NCI-H446 (cell line): ENCODE data around the gene NCOA7.

ENCODE experiments used
- DNase-seq, 2 experiments: peaks; one replicate each; lab custom pipeline; 2025; lab: John Stamatoyannopoulos, UW

NCOA7 gene

GRCh38 chr6:125814481-125814880 lies 23.7 kb downstream of the NCOA7 start:
- no peak for DNase-seq

DNA sequence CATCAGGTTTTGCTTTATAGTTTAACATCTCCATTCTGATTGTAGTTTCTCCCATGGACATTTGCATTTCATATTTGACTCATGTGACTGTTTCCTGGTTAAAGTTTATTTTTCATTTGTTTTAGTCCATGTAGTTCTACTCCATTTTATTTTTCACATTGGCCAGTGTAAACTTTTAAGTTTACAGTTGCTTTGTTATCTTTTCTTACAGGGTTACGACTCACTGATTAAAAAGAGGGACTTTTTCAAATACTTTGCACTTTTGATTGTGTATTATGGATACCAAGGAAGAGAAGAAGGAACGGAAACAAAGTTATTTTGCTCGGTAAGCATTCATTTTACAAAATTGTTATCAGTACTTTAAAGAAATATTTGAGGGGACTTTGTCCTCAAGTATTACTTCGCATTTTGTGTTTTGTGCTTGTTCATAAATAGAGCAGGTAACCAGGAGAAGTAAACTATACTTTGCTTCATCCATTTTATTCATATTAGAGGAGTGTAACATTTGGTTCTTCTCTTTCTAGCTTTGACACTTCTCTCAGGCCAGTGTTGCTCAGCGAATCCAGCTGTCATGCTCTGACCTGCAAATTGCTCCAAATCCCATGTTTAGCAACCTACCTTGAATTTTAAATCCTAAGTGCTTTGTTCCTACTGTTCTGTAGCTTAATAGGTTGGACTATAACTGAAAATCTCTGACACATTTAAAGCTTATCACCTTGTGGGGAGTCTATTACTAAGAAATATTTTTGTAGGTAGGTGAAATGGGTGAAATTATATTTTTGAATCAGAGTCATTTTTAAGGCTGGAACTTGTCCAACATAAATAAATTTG lies 24.5 kb downstream of the NCOA7 start:
- no peak for DNase-seq

DNA sequence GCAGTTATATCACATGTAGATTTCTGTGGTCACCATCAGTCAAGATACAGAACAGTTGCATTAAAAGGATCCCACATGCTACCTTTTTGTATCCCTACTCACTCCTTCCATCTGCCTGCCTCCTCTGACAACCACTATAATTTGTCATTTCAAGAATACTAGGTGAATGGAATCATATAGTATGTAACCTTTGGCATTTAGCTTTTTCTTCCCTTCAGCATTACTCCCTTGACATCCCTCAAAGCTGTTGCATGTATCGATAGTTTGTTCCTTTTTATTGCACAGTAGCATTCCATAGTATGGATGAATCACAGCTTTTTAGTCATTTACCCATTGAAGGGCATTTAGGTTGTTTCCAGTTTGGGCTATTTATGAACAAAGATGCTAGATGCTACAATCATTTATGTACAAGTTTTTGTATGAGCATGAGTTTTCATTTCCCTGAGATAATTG lies 26.1 kb downstream of the NCOA7 start:
- DNase-seq, result no peak

DNA sequence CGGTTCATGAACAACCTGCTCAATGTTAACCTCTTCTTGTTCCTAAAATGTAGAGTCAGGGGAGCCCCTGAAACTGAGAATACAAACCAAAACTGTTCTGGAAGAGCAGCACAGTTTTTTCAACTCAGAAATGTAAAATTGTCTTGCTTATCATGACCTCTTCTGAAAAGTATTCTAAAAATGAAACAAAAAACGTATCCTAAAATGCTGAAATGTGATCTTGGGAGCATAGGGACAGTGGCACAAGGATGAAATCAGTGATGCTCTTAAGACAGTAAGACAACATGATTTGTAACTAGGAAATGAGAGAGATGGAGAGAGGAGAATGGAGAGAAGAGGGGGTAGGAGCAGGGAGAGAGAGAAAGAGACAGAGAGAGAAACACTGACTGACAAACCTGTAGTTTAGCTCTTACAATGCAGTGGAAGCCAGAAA lies 27.5 kb downstream of the NCOA7 start:
- DNase-seq, result no peak

DNA sequence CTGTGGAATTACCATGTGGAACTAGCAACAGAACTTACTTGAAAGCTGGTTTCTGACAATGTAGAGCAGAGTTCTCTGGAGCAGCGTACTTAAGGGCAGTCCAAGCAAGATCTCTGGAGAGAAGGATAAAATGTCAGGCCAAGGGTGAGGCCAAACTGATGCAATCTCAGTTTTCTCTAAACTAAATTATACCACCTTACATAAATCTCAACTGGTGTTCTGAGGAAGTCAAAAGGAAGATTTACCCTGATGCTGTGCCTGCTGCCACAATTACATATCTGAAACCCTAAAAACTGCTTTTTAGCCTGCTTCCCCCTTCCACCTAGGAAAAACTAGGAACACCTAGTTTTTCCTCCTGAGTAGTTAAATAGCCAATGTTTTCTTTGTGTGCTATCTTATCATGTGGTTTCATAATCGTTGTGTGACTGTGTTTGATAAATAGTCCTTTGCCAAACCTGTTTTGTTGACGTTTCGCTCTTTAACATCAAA lies 28.1 kb downstream of the NCOA7 start:
- DNase-seq, result no peak

DNA sequence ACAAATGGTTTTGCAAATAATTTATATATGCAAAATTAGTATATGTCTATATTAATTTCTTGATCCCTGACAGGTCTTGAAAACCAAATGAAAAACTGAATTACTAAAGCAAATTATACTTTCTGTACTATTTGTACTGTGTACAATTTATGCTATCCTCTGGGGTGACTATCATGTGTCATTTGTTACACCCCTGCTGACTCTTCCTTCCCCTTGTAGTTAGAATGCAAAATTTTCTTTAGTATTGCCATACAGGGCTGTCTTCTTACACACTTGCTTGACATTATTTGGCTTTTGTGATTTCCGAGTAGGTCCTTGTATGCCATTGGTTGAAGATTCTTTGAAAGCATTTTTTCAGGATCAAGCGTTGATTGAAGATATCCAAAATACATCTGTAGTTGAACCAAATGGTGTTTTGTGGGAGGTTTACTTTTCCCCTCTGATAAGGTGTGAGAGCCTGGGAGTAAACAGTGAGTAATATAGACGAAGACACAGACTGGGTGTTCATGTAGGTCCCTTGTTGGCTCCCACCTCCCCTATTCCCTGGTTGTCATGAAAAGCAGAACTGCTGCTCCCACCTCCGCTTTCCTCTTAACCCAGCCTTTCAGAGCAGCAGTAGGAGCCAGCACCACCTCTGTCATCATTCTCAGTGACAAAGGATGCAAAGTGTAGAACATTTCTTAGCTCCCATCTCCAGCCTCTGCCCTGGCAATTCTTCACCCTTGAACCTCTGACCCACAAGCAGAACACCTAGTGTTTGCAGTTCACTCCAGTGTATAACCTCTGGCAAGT lies 29.0 kb downstream of the NCOA7 start:
- DNase-seq, result no peak

- no peak for DNase-seq
Measured at GRCh38 chr6:125821825-125822281, 31.1 kb downstream of the NCOA7 start.

GRCh38 chr6:125823180-125823579 lies 32.4 kb downstream of the NCOA7 start:
- no peak for DNase-seq

DNA sequence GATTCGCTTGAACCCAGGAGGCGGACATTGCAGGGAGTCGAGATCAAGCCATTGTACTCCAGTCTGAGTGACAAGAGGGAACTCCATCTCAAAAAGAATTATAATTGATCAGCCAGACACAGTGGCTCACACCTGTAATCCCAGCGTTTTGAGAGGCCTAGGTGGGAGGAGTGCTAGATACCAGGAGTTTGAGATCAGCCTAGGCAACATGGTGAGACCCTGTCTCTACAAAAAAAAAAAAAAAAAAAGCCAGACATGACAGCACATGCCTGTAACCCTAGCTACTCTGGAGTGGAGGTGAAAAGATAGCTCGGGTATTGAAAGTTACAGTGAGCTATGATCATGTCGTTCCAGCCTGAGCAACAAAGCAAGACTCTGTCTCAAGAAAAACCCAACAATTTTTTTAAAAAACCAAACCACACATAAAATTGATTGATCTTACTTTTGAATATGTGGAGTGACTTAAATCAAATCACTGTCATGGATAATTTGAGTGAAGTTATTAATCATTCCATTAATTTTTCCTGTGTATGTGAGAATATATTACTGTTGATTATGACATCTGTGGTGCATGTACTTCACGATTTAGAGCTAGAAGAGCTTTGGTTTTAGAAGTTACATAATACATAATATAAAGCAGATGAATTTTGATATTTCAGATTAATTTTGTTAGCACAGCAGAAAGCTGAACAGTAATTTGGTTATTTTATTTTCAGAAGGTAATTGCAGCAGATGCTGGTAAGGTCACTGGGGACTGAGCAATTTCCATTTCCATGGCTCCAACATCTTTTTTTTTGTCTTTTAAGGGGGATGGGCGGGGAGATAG lies 34.4 kb downstream of the NCOA7 start:
- no peak for DNase-seq

DNA sequence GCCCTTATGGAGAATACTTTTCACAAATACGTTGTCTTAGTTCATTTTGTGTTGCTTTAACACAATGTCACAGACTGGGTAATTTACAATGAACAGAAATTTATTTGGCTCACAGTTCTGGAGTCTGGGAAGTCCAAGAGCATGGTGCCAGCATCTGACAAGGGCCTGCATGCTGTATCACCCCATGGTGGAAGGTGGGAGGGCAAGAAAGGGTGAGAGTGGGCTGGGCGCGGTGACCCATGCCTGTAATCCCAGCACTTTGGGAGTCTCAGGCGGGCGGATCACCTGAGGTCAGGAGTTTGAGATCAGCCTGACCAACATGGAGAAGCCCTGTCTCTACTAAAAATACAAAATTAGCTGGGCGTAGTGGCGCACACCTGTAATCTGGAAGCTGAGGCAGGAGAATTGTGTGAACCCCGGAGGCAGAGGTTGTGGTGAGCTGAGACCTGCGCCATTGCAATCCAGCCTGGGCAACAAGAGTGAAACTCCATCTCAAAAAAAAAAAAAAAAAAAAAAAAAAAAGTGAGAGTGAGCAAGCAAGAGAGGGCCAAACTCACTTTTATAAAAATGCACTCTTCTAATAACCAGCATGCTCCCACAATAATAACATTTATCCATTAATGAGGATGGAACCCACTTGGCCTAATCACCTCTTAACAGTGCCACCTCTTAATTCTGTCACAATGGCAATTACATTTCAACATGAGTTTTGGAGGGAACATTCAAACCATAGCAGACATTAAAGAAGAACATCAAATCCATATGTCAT lies 36.1 kb downstream of the NCOA7 start:
- no peak for DNase-seq

- no peak for DNase-seq
Measured at GRCh38 chr6:125827788-125828320, 37.1 kb downstream of the NCOA7 start.

DNA sequence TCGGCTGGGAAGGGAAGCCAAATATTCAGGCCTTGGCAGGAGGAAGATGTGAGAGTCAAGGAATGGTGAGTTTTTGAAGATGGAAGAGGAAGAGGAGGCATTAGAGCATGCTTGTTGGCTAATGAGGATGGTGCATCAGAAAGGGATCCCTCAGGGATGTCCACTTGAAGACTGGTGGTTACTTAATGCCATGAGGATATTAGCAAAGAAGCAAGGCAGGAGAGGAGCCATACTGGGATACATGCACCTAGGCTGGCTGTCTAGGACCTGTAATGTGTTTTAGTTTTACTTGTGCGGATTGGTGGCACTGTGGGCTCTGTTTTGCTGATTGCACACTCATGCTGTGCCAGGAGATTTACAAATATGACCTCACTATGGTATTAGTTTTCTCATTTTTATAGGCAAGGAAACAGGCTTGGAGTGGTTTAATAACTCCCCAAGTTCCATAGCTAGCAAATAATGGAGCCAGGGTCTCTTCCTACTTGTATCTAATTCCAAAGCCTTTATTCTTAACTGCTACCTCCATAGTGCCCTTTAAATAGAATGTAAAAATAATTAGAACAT lies 37.8 kb downstream of the NCOA7 start:
- no peak for DNase-seq

DNA sequence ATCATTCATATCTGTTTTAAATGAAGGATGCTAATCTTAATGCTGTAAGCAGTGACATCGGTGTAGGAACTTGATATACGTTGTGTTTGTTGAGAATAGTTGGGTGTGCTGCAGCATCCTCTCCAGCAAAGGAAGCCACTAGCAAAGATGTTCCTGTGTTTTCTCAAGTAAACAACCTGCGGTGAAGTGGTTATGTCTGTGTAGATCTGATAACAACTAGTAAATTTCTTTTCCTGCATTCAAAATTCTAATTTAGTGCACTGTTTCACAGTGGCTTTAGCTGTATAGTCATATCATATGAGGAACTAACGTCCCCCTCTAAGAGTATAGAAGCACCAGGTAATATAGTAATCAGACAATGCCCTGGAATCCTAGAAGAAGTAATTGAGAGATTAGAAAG lies 38.7 kb downstream of the NCOA7 start:
- DNase-seq, result no peak

GRCh38 chr6:125831659-125832058 lies 40.9 kb downstream of the NCOA7 start:
- no peak for DNase-seq

DNA sequence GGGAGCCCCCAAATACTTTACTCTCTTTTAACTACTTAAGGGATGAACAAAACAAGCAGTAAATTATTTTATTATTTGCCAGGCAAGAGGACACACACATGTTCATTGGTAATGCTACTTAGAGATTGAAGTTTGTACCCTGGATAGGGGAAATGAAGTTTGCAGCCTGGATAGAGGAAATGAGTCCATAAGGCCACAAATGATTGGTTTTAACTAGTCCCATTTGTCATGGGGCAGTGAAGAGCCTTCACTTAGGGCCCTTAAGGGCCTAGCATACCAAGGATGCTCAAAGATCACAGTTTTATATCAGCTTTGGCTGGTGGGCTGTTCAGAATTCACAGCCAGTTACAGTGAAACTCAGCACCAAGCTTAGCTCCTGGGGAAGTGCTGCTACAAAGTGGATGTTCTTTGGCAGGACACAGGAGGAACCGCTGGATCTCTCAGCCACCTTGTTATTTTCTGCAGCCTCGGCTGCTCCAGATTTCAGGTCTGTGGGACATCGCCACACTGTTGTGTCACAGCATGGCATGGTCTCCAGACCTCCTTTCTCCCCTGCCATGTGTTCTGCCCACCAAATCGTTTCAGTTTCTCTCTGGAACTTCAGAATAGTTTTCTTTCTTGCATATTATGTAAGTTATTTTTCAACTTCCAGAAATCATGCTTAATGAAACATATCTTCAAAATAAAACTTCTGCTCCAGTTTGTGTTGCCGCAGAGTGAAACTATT lies 41.8 kb downstream of the NCOA7 start:
- DNase-seq, result no peak

DNA sequence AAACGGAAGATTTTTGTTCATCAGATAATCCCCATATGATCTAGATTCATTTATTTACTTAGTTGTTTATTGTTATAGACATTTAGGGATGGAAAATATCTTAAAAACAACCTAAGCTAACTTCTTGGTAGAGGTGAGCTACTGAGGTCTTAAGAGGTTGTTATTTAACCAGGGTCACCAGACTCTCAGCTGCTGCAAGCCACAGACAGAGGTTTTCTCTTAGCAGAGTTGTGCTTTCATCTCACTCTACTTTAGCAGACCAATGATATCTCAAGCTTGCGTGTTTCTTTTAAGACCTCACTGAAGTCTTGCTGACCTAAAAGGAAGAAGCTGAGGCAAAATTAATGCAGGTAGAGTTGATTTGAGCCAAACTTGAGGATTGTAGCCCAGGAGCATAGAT lies 43.6 kb downstream of the NCOA7 start:
- DNase-seq, result no peak

DNA sequence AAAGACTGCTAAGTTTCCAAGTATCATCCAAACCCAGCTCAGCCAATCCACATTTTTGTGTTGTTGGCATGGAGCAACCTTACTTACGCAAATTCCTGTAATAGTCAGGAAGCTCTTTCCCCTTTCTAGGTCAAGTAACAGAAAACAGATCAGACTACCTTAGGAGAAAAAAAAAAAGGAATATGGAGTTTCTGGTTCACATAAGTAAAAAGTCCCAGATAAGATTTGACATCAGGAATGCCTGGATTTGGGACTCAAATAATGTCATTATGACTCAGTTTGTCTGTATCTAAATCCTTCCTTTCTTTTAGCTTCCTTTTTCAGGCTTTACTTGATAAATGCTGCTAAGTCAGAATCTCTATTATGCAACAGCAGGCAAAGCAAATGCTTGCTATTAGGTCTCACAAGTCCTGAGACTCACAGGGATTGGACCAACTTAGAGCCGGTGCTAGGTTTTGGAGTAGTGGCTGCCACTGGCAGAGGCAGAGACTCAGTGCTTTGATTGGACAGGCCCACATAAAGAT lies 44.5 kb downstream of the NCOA7 start:
- no peak for DNase-seq

DNA sequence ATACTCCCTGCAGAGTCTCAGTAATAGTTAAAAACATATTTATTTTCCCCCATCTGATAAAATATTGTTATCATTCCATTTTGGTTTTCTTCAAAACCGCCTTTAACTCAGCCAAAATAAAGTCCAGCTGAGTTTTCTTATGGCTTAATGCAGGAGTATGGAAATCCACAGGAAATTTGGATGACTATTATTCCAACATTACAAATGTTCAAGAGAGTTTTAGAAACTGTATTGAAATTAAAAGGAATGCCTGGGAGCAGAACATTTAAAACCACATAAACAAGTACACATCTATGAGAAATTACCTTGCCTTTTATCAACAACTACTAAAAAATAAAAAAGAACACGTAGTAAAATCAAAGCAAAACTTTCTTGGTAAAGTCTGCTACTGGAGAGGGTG lies 45.7 kb downstream of the NCOA7 start:
- DNase-seq, result no peak

DNA sequence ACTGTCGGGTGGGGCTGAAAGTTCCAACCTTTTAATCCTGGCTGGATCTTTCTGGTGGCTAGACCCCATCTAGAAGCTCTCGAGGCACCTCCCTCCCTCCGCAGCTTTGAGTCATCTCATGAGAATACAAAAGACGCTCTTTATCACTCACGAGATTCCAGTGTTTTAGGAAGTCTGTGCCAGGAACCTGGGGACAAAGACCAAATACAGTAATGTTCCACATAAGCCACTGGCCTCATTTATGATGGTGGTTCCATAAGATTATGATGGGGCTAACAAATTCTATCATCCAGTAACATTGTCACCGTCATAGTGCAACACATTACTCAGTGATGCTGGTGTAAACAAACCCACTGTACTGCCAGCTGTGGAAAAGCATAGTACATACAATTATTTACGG lies 48.7 kb downstream of the NCOA7 start:
- no peak for DNase-seq

GRCh38 chr6:125839879-125840278 lies 49.1 kb downstream of the NCOA7 start:
- DNase-seq, result no peak
